H1 (cell line): ENCODE data around the gene NKAIN4. TPM values are rescaled to one million over a fixed set of nuclear protein-coding genes. Genes with fewer than 3 reads are reported as not detected.

Experiments used
- CTCF ChIA-PET: fragments of 300-600 bp; sonication (Branson Sonifier 250); formaldehyde crosslinking; loops from one replicate; lab custom pipeline; 2021; ENCODE audit not compliant: partially characterized antibody; lab: Charles Lee
- POLR2A ChIA-PET: fragments of 300-600 bp; sonication (Branson Sonifier 250); formaldehyde crosslinking; loops from one replicate; lab custom pipeline; 2021; ENCODE audit warnings: inconsistent platforms; ENCODE audit not compliant: partially characterized antibody; lab: Charles Lee
- DNase-seq, 2 experiments: peaks; one replicate each; pipeline versions ENCODE4 v3.0.0 to v3.0.0-alpha.2; 2010 to 2022; ENCODE audit warnings: low spot score in 2 of 2, low read depth in 1 of 2, mixed read lengths in 1 of 2
- FAIRE-seq: peaks from 2 replicates; lab custom pipeline; 2011; peaks lifted over from hg19 to GRCh38; lab: Jason Lieb, UNC
- H2AFZ ChIP-seq: 2 replicates; pipeline ENCODE4 v1.8.1; 2012; ENCODE audit warnings: low read length, inconsistent platforms
- H2AK5ac ChIP-seq: 2 replicates; pipeline ENCODE4 v1.6.1; 2013; ENCODE audit warnings: low read depth, low read length
- H2BK120ac ChIP-seq: replicated peaks from 2 replicates; pipeline ENCODE3; 2013; ENCODE audit warnings: low read depth, low read length, inconsistent platforms
- H2BK12ac ChIP-seq: 2 replicates; pipeline ENCODE4 v1.6.1; 2013; ENCODE audit warnings: low read depth, low read length
- H2BK15ac ChIP-seq: 2 replicates; pipeline ENCODE4 v1.6.1; 2013; ENCODE audit warnings: low read length
- H2BK20ac ChIP-seq: 2 replicates; pipeline ENCODE4 v1.6.1; 2013; ENCODE audit warnings: low read length
- H2BK5ac ChIP-seq: 2 replicates; pipeline ENCODE4 v1.6.1; 2013; ENCODE audit warnings: low read depth, low read length
- H3K14ac ChIP-seq: 2 replicates; pipeline ENCODE4 v1.6.1; 2013; ENCODE audit warnings: inconsistent platforms; ENCODE audit not compliant: insufficient read length
- H3K18ac ChIP-seq: 2 replicates; pipeline ENCODE4 v1.6.1; 2013; ENCODE audit warnings: low read length; ENCODE audit errors: extremely low read depth
- H3K23ac ChIP-seq: 2 replicates; pipeline ENCODE4 v1.6.1; 2013; ENCODE audit warnings: inconsistent platforms; ENCODE audit not compliant: insufficient read length
- H3K23me2 ChIP-seq: 2 replicates; pipeline ENCODE4 v1.6.1; 2013; ENCODE audit warnings: low read depth, low read length
- H3K27ac ChIP-seq: 2 replicates; pipeline ENCODE4 v1.6.1; 2011; ENCODE audit warnings: low read depth, low read length, inconsistent platforms
- H3K27me3 ChIP-seq, 4 experiments: replicated peaks in 1 of 4; 1 replicate in 1 of 4; 2 replicates in 3 of 4; pipeline versions ENCODE4 v1.6.1 to v1.8.1; 2011 to 2013; ENCODE audit warnings: low read length in 3 of 4, mild to moderate bottlenecking in 3 of 4, inconsistent platforms in 2 of 4, mixed read lengths in 2 of 4, moderate library complexity in 1 of 4; ENCODE audit not compliant: control insufficient read depth in 3 of 4, insufficient read depth in 3 of 4; ENCODE audit errors: extremely low read depth in 1 of 4
- H3K36me3 ChIP-seq, 4 experiments: 2 replicates each; pipeline versions ENCODE4 v1.6.1 to v1.8.1; 2011 to 2013; ENCODE audit warnings: mild to moderate bottlenecking in 4 of 4, low read length in 3 of 4, moderate library complexity in 2 of 4, control low read depth in 1 of 4, inconsistent platforms in 1 of 4; ENCODE audit not compliant: insufficient read depth in 4 of 4, control insufficient read depth in 2 of 4
- H3K4ac ChIP-seq: replicated peaks from 2 replicates; pipeline ENCODE3; 2013; ENCODE audit warnings: low read length, low read depth, mixed read lengths, inconsistent platforms; ENCODE audit not compliant: insufficient read length
- H3K4me1 ChIP-seq, 4 experiments: replicated peaks in 1 of 4; 1 replicate in 1 of 4; 2 replicates in 3 of 4; pipeline versions ENCODE4 v1.6.1 to v1.8.1; 2011 to 2013; ENCODE audit warnings: low read length in 3 of 4, inconsistent platforms in 2 of 4, mixed read lengths in 1 of 4; ENCODE audit not compliant: insufficient read depth in 4 of 4, control insufficient read depth in 3 of 4
- H3K4me2 ChIP-seq, 2 experiments: 2 replicates each; pipeline versions ENCODE4 v1.6.1 to v1.8.1; 2011 to 2013; ENCODE audit warnings: low read depth in 2 of 2, low read length in 2 of 2, control low read depth in 1 of 2, inconsistent platforms in 1 of 2, mild to moderate bottlenecking in 1 of 2; ENCODE audit not compliant: insufficient read depth in 1 of 2
- H3K4me3 ChIP-seq, 4 experiments: fragments of 200-600, 300-600 bp in 1 of 4; sonication (generic), shearing (Covaris generic), sonication (Bioruptor Twin) in 1 of 4; 2 replicates each; pipeline versions ENCODE4 v1.5.1 to v1.8.1; 2011 to 2016; ENCODE audit warnings: low read length in 4 of 4, low read depth in 3 of 4, control low read depth in 2 of 4, inconsistent platforms in 2 of 4, mild to moderate bottlenecking in 2 of 4, mixed read lengths in 1 of 4, moderate library complexity in 1 of 4; ENCODE audit not compliant: insufficient read depth in 2 of 4; ENCODE audit errors: extremely low read depth in 1 of 4
- H3K56ac ChIP-seq: replicated peaks from 2 replicates; pipeline ENCODE3; 2013; ENCODE audit warnings: low read depth, mild to moderate bottlenecking, mixed read lengths, low read length, inconsistent platforms; ENCODE audit not compliant: insufficient read length
- H3K79me1 ChIP-seq: 2 replicates; pipeline ENCODE4 v1.6.1; 2013; ENCODE audit warnings: low read depth, low read length, control low read depth
- H3K79me2 ChIP-seq, 2 experiments: 2 replicates each; pipeline versions ENCODE4 v1.6.1 to v1.8.1; 2012 to 2013; ENCODE audit warnings: low read length in 2 of 2, mild to moderate bottlenecking in 2 of 2, inconsistent platforms in 1 of 2; ENCODE audit not compliant: insufficient read depth in 2 of 2, control insufficient read depth in 1 of 2
- H3K9ac ChIP-seq, 4 experiments: replicated peaks in 1 of 4; 1 replicate in 1 of 4; 2 replicates in 3 of 4; pipeline versions ENCODE4 v1.6.1 to v1.8.1; 2011 to 2013; ENCODE audit warnings: low read depth in 3 of 4, low read length in 3 of 4, control low read depth in 2 of 4, mild to moderate bottlenecking in 2 of 4, moderate library complexity in 2 of 4, inconsistent platforms in 1 of 4; ENCODE audit errors: extremely low read depth in 1 of 4
- H3K9me3 ChIP-seq, 2 experiments: 2 replicates each; pipeline versions ENCODE4 v1.6.1 to v1.8.1; 2012 to 2013; ENCODE audit warnings: mild to moderate bottlenecking in 2 of 2, moderate library complexity in 2 of 2, control low read depth in 1 of 2, inconsistent platforms in 1 of 2, low read depth in 1 of 2, low read length in 1 of 2, mixed read lengths in 1 of 2; ENCODE audit not compliant: insufficient read depth in 2 of 2
- H4K20me1 ChIP-seq, 2 experiments: replicated peaks in 1 of 2; 2 replicates each; pipeline versions ENCODE3 to v1.8.1; 2011 to 2013; ENCODE audit warnings: inconsistent platforms in 2 of 2, low read length in 2 of 2, mild to moderate bottlenecking in 1 of 2; ENCODE audit not compliant: insufficient read depth in 2 of 2, control insufficient read depth in 1 of 2
- H4K5ac ChIP-seq: 2 replicates; pipeline ENCODE4 v1.6.1; 2013; ENCODE audit warnings: low read length, low read depth, mixed read lengths, inconsistent platforms; ENCODE audit not compliant: insufficient read length
- H4K8ac ChIP-seq: 2 replicates; pipeline ENCODE4 v1.8.0; 2013; ENCODE audit warnings: mild to moderate bottlenecking, moderate library complexity, low read length, inconsistent platforms; ENCODE audit not compliant: insufficient read depth; ENCODE audit errors: extremely low read depth
- H4K91ac ChIP-seq: replicated peaks from 2 replicates; pipeline ENCODE3; 2013; ENCODE audit warnings: low read length, mixed read lengths, inconsistent platforms; ENCODE audit not compliant: insufficient read length
- CBX8 ChIP-seq: fragments of 300-800, 300-1000 bp; sonication (generic); IDR thresholded peaks from 2 replicates; pipeline ENCODE4 v1.7.1; 2016; ENCODE audit warnings: low read depth, low read length, borderline replicate concordance
- EP300 ChIP-seq, 2 experiments: IDR thresholded peaks; 1 replicate in 1 of 2; 2 replicates in 1 of 2; pipeline ENCODE4 v1.6.1; 2011 to 2012; ENCODE audit warnings: low read depth in 2 of 2, low read length in 2 of 2, mild to moderate bottlenecking in 2 of 2, borderline replicate concordance in 1 of 2, inconsistent platforms in 1 of 2, moderate library complexity in 1 of 2
- GABPA ChIP-seq: IDR thresholded peaks from 2 replicates; pipeline ENCODE4 v1.6.1; 2011; ENCODE audit warnings: mild to moderate bottlenecking, low read length, moderate library complexity, borderline replicate concordance; ENCODE audit not compliant: insufficient read depth
- HDAC6 ChIP-seq: IDR thresholded peaks from one replicate; pipeline ENCODE4 v1.7.1; 2012; ENCODE audit warnings: low read depth, mild to moderate bottlenecking, inconsistent platforms, low read length, moderate library complexity
- JUN ChIP-seq: IDR thresholded peaks from 2 replicates; pipeline ENCODE4 v1.6.1; 2011; ENCODE audit warnings: low read depth, mild to moderate bottlenecking, improper control_type of control experiment, low read length
- POU5F1 ChIP-seq: IDR thresholded peaks from 2 replicates; pipeline ENCODE4 v1.6.1; 2011; ENCODE audit warnings: low read depth, mild to moderate bottlenecking, low read length, moderate library complexity
- SRF ChIP-seq: IDR thresholded peaks from 2 replicates; pipeline ENCODE4 v1.6.1; 2011; ENCODE audit warnings: mild to moderate bottlenecking, low read depth, low read length, moderate library complexity
- YY1 ChIP-seq: IDR thresholded peaks from 2 replicates; pipeline ENCODE4 v1.6.1; 2011; ENCODE audit warnings: low read depth, mild to moderate bottlenecking, low read length
- ZNF274 ChIP-seq: IDR thresholded peaks from 2 replicates; pipeline ENCODE4 v1.7.0; 2012; ENCODE audit warnings: low read length, borderline replicate concordance; ENCODE audit errors: extremely low read depth
- WGBS, 2 experiments: shearing (Covaris generic) in 1 of 2; methylation state at CpG; one replicate each; pipeline versions ENCODE4 v1.1.6 to v1.1.7; 2013 to 2015; ENCODE audit warnings: low lambda C conversion rate in 2 of 2, mixed read lengths in 2 of 2, inconsistent platforms in 1 of 2, low coverage in 1 of 2, missing lambda C conversion rate in 1 of 2; ENCODE audit not compliant: insufficient replicate concordance in 2 of 2, insufficient coverage in 1 of 2, insufficient read length in 1 of 2; ENCODE audit errors: extremely low coverage in 1 of 2, missing lambda C conversion rate in 1 of 2; 5-methylcytosine and 5-hydroxymethylcytosine counted together
- polyA plus RNA-seq, 7 experiments: library from polyadenylated mRNA; depleted of rRNA in 3 of 7; stranded (reverse) in 5 of 7; unstranded in 2 of 7; fragments of >200 nt in 5 of 7; fragments of 200-250 nt in 2 of 7; gene quantifications; 1 replicate in 5 of 7; 2 replicates in 1 of 7; 4 replicates in 1 of 7; pipeline versions ENCODE4 v1.2.1 to v1.2.3, GENCODE V29; 2011 to 2013; ENCODE audit warnings: missing spikeins in 2 of 7, mixed read lengths in 2 of 7
- total RNA-seq: library from RNA; stranded (reverse); fragmentation: NEBNext Ultra II Directional; extraction: Animal tissue kit (Norgen Biotek cat#: 25700); gene quantifications from 2 replicates; pipeline ENCODE4 v1.2.1, GENCODE V29; 2021
- TF ChIP-seq, protein P1 (sequence below): IDR thresholded peaks from 2 replicates; pipeline ENCODE4 v1.6.1; 2011; ENCODE audit warnings: low read length, improper control_type of control experiment

NKAIN4 gene
- total and polyA plus RNA-seq, 2 of the 8 experiments (the other 6 are each of a cell fraction or from before 2014, with no cell fraction given): 6.9 to 17.0 TPM

DNA sequence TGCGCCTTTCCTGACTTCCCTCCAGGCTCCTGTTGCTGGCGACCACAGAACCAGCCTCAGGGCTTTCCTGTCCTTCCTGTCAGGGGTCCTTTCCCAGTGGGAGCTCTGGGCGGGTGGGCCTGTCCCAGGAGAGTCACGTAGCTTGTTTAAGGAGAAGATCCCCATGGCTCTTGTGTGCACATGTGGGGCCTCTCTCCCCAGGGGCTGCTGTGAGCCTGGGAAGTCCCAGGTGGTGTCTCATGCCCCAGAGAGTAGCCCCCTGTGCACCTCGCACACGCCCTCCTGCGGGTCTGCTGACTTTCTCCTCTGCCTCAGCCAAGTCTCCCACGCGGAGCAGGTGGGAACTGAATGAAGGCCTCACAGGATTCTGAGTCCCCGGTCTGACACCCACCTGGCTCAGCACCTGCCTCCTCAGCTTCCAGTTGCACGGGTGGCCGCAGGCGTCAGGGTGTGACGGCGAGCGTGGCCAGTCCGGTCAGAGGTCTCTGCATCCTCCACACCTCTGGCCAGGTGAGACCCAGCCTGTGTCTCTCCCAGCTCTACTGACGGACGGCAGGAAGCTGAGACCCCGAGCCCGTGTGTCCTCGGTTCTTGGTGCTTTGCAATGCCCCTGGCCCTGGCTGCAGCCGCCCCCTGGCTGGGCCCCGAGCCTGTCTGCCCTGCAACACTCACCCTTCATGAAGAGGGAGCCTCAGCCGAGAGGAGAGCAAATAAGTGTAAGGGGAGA lies 5.6 kb upstream of the NKAIN4 start:
- Histone ChIP-seq H3K4ac (no peak overlapping the region), H3K9me3 (no peaks in the 10 kb centered on the region), H2AK5ac (0 out of 2 replicates have a peak overlapping the region, but pooled peaks have one; percentile 65), H2BK5ac (no peak overlapping the region), H4K20me1 (peaks cover 0 to 4% of the 10 kb centered on the region in 2 experiments), H2BK120ac (no peak overlapping the region), H3K79me2 (no peaks in the 10 kb centered on the region), H2BK12ac (0 out of 2 replicates have a peak overlapping the region, but pooled peaks have one; percentile 39), H3K4me2 (no peak overlapping the region), H4K91ac (no peak overlapping the region), H3K23ac (no peak overlapping the region), H3K27me3 (peaks cover 0 to 22% (median 15%) of the 10 kb centered on the region in 4 experiments; a peak in 4 of 7 replicates), H4K8ac (no peak overlapping the region), H3K79me1 (no peaks in the 10 kb centered on the region), H3K36me3 (no peaks in the 10 kb centered on the region), H3K9ac (no peak overlapping the region), H2AFZ (no peak overlapping the region), H3K4me3 (no peak overlapping the region), H3K27ac (no peak overlapping the region), H3K56ac (no peak overlapping the region), H2BK15ac (peak overlapping the region; percentile 61; the same call in 1 of the 2 replicates), H3K14ac (no peak overlapping the region), H2BK20ac (no peak overlapping the region), H3K4me1 (peaks cover 2 to 13% (median 6%) of the 10 kb centered on the region in 4 experiments; a peak in 6 of 7 replicates), H3K18ac (no peak overlapping the region), H3K23me2 (peaks cover 2% of the 10 kb centered on the region; the same call in 1 of the 2 replicates), H4K5ac (no peak overlapping the region)
- WGBS, 2 experiments: 81% methylated on average over 24 of the region's 25 CpGs; no CpG with 5 or more reads in 1 of the 2 experiments
- DNase-seq (no peak), FAIRE-seq (no peak)
- ChIA-PET POLR2A (interaction anchor here (1.0 to 1.8 kb wide), 5 partner anchors 9 to 31 kb away, joined by 3 to 4 read pairs (median 3); no protein-coding TSS in a partner anchor), CTCF (interaction anchor here (0.9 to 4.1 kb wide), 8 partner anchors 12 to 48 kb away, joined by 3 to 40 read pairs (median 5); no protein-coding TSS in a partner anchor)
- no peak for TF ChIP-seq YY1
- no peak for TF ChIP-seq POU5F1
- no peak for TF ChIP-seq SRF
- TF ChIP-seq GABPA: no peak
- TF ChIP-seq HDAC6: no peak
- TF ChIP-seq CBX8: no peak
- TF ChIP-seq ZNF274: no peak
- TF ChIP-seq JUN: no peak
- TF ChIP-seq EP300 (IDR thresholded peaks at IDR 0.05; ENCODE audit: borderline replicate concordance in 1 of 2, low read depth in 2 of 2, low read length in 2 of 2): no peak
- TF ChIP-seq, protein P1, sequence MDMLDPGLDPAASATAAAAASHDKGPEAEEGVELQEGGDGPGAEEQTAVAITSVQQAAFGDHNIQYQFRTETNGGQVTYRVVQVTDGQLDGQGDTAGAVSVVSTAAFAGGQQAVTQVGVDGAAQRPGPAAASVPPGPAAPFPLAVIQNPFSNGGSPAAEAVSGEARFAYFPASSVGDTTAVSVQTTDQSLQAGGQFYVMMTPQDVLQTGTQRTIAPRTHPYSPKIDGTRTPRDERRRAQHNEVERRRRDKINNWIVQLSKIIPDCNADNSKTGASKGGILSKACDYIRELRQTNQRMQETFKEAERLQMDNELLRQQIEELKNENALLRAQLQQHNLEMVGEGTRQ: no peak
